RWPE1 (cell line): ENCODE results near the gene SDCCAG8.
A peak's percentile ranks its signal among the peaks of the same experiment; 100 is the strongest.

Experiments used
- CTCF ChIA-PET: fragments of 350-600 bp; sonication (Branson Sonifier 250); formaldehyde crosslinking; extraction: SDS; loops from one replicate; lab custom pipeline; 2021; lab: Yijun Ruan, JAX
- POLR2A ChIA-PET: fragments of 400-600 bp; formaldehyde crosslinking; extraction: SDS; loops from one replicate; lab custom pipeline; 2020; ENCODE audit warnings: antibody characterized with exemption; ENCODE audit not compliant: low non-redundant PET; lab: Yijun Ruan, JAX
- DNase-seq: peaks from one replicate; pipeline ENCODE4 v3.0.0; 2012; ENCODE audit warnings: low spot score
- H3K27ac ChIP-seq: fragments of 450-650 bp; 2 replicates; pipeline ENCODE4 v1.5.1; 2017
- CTCF ChIP-seq: fragments of 450-650 bp; conservative IDR thresholded peaks from 2 replicates; pipeline ENCODE4 v1.5.1; 2017; ENCODE audit warnings: low read depth, mild to moderate bottlenecking

Gene SDCCAG8

GRCh38 chr1:243543501-243543900 lies 287.7 kb downstream of the SDCCAG8 start:
- DNase-seq = no peak
- CTCF ChIA-PET = interaction anchor here (0.6 kb wide), 1 partner anchor 1603 kb away, joined by 6 read pairs; no protein-coding TSS in a partner anchor
- no peak overlapping the region for H3K27ac ChIP-seq
- POLR2A ChIA-PET = no interaction called here
- TF ChIP-seq CTCF = no peak

GRCh38 chr1:243546457-243546856 lies 290.6 kb downstream of the SDCCAG8 start:
- DNase-seq = no peak
- no peak for TF ChIP-seq CTCF
- POLR2A ChIA-PET = no interaction called here
- H3K27ac ChIP-seq = no peak overlapping the region
- CTCF ChIA-PET = no interaction called here

GRCh38 chr1:243547891-243548290 lies 292.1 kb downstream of the SDCCAG8 start:
- ChIA-PET POLR2A (no interaction called here), CTCF (no interaction called here)
- H3K27ac ChIP-seq = no peak overlapping the region
- no peak for DNase-seq
- no peak for TF ChIP-seq CTCF

- ChIA-PET CTCF (interaction anchor here (0.6 kb wide), 1 partner anchor 150 kb away, joined by 4 read pairs; no protein-coding TSS in a partner anchor), POLR2A (no interaction called here)
- TF ChIP-seq CTCF = no peak
- H3K27ac ChIP-seq = no peak overlapping the region
- DNase-seq = no peak
These were observed 292.7 kb downstream of the SDCCAG8 start for GRCh38 chr1:243548516-243548915.

GRCh38 chr1:243549108-243549507 lies 293.3 kb downstream of the SDCCAG8 start:
- POLR2A ChIA-PET = no interaction called here
- no peak overlapping the region for H3K27ac ChIP-seq
- peak; percentile 36 for DNase-seq
- CTCF ChIA-PET = interaction anchor here (0.6 kb wide), 1 partner anchor 150 kb away, joined by 4 read pairs; no protein-coding TSS in a partner anchor
- TF ChIP-seq CTCF = no peak
